Common myeloid progenitor, CD34-positive (primary cell): ENCODE measurements around the gene NOTCH3.

ENCODE experiments used
- CTCF ChIA-PET: fragments of 350-600 bp; sonication (Branson Sonifier 250); formaldehyde crosslinking; loops from one replicate; lab custom pipeline; 2021; ENCODE audit warnings: antibody characterized with exemption; lab: Charles Lee
- POLR2A ChIA-PET: fragments of 350-600 bp; sonication (Branson Sonifier 250); formaldehyde crosslinking; loops from one replicate; lab custom pipeline; 2021; ENCODE audit warnings: antibody characterized with exemption; lab: Charles Lee
- DNase-seq, 3 donors: peaks; one replicate each; pipeline versions ENCODE4 v3.0.0 to v3.0.0-alpha.2; 2013
- H3K27ac ChIP-seq, 2 experiments: 1 replicate in 1 of 2; 2 replicates in 1 of 2; pipeline ENCODE4 v1.7.0; 2013; ENCODE audit warnings: inconsistent platforms in 2 of 2, low read length in 2 of 2, mild to moderate bottlenecking in 2 of 2, low read depth in 1 of 2, moderate library complexity in 1 of 2; ENCODE audit not compliant: severe bottlenecking in 2 of 2, insufficient read depth in 1 of 2, poor library complexity in 1 of 2
- H3K27me3 ChIP-seq, 5 experiments: replicated peaks in 2 of 5; 1 replicate in 3 of 5; 2 replicates in 2 of 5; pipeline versions ENCODE4 v1.6.1 to v1.7.0; 2013; ENCODE audit warnings: low read length in 4 of 5, mild to moderate bottlenecking in 2 of 5, moderate library complexity in 2 of 5, inconsistent platforms in 1 of 5; ENCODE audit not compliant: insufficient read depth in 5 of 5, control insufficient read depth in 4 of 5
- H3K36me3 ChIP-seq, 4 experiments: 1 replicate in 2 of 4; 2 replicates in 2 of 4; pipeline versions ENCODE4 v1.6.1 to v1.7.0; 2013; ENCODE audit warnings: low read length in 3 of 4, control low read depth in 1 of 4, mild to moderate bottlenecking in 1 of 4; ENCODE audit not compliant: control insufficient read depth in 4 of 4, insufficient read depth in 4 of 4
- H3K4me1 ChIP-seq, 4 experiments: 1 replicate in 3 of 4; 2 replicates in 1 of 4; pipeline versions ENCODE4 v1.6.1 to v1.7.1; 2013; ENCODE audit warnings: low read length in 3 of 4, mild to moderate bottlenecking in 3 of 4, control low read depth in 1 of 4, inconsistent platforms in 1 of 4, moderate library complexity in 1 of 4; ENCODE audit not compliant: control insufficient read depth in 4 of 4, insufficient read depth in 4 of 4; ENCODE audit errors: control extremely low read depth in 1 of 4
- H3K4me3 ChIP-seq, 7 experiments: 1 replicate in 4 of 7; 2 replicates in 3 of 7; pipeline versions ENCODE4 v1.5.1 to v1.7.0; 2013; ENCODE audit warnings: mild to moderate bottlenecking in 7 of 7, low read length in 6 of 7, moderate library complexity in 6 of 7, inconsistent platforms in 2 of 7, low read depth in 2 of 7, control low read depth in 1 of 7; ENCODE audit not compliant: insufficient read depth in 4 of 7, control insufficient read depth in 1 of 7; ENCODE audit errors: extremely low read depth in 1 of 7
- H3K9me3 ChIP-seq, 5 experiments: 1 replicate in 4 of 5; 2 replicates in 1 of 5; pipeline versions ENCODE4 v1.6.1 to v1.7.1; 2013; ENCODE audit warnings: low read length in 4 of 5, mild to moderate bottlenecking in 2 of 5, inconsistent platforms in 1 of 5, low read depth in 1 of 5, moderate library complexity in 1 of 5; ENCODE audit not compliant: control insufficient read depth in 4 of 5, insufficient read depth in 2 of 5; ENCODE audit errors: control extremely low read depth in 1 of 5
- WGBS: methylation state at CpG from one replicate; pipeline ENCODE4 v1.1.5; 2013; ENCODE audit not compliant: insufficient coverage; 5-methylcytosine and 5-hydroxymethylcytosine counted together

The NOTCH3 gene

DNA sequence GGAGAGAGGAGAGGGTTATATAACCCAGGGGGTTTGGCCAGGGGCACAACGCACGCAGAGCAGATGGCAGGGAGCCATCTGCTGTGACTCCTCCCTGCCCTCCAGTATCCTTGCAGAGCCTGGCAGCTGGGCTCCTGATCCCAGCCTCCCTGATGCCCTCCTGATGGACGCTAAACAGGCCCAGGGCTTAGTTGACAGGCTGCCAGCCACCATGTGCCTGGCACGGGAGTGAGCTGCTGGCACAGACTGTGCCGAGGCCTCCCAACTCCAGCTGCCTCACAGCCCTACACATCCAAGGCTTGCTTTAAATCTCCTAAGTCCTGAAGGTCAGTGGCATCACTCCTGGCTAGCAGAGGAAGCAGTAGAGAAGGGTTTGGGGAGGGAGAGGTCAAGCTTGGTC lies 76.9 kb downstream of the NOTCH3 start:
- Histone ChIP-seq H3K9me3 (no peaks in the 10 kb centered on the region), H3K4me3 (peak overlapping the region in 5 of 7 experiments; percentile 30 to 93 (median 91)), H3K27me3 (no peaks in the 10 kb centered on the region), H3K36me3 (peaks cover 3 to 36% (median 26%) of the 10 kb centered on the region in 4 experiments), H3K4me1 (peaks cover 0 to 23% (median 18%) of the 10 kb centered on the region in 4 experiments), H3K27ac (peak overlapping the region in 1 of 2 experiments; percentile 88)
- WGBS, result 54% methylated on average over 4 of the region's 5 CpGs
- CTCF ChIA-PET, result interaction anchor here (0.6 to 1.5 kb wide), 4 partner anchors 9 to 135 kb away, joined by 3 to 5 read pairs (median 4); no protein-coding TSS in a partner anchor
- no peak for DNase-seq
- POLR2A ChIA-PET, result no interaction called here

DNA sequence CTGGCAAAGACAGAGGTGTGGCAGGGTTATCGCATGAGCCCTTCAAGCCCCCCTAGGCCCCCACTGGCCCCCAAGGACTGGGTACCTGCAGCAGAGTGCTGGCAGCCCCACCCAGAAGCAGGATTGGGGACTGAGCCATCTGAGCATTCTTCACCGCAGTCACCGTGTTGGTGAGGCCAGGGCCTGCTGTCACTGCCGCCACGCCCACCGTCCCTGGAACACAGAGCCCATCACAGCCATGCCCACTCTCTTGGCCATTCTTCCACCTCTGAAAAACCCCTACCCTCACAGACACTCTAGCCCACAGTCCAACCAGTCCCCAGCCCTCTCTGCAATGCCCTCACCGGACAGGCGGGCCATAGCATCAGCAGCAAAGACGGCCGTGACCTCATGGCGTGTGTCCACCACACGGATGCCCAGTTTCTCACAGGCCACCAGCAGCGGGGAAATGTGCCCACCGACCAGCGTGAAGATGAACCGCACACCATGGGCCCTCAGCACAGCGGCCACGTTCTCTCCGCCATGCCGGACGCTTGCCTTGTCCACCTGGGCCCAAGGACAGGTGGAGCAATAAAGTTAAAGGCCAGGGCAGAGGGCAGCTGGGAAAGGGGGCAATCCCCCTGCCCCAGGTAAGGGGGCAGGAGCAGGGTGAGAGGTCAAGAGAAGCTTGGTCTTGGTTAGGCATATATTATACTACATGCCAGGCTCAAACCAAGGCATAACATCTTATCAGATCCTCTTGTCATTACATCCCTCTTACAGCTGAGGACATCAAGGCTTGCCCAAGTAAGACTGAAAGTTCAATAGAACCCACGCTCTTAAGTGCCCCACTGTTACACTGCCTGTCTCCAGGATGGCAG lies 77.5 kb downstream of the NOTCH3 start:
- Histone ChIP-seq H3K4me3 (peak overlapping the region in 2 of 7 experiments; percentile 83 to 91), H3K27ac (no peak overlapping the region), H3K36me3 (peaks cover 3 to 42% (median 33%) of the 10 kb centered on the region in 4 experiments), H3K27me3 (no peaks in the 10 kb centered on the region), H3K9me3 (no peaks in the 10 kb centered on the region), H3K4me1 (peaks cover 0 to 23% (median 18%) of the 10 kb centered on the region in 4 experiments)
- DNase-seq, result no peak
- CTCF ChIA-PET, result interaction anchor here (1.2 kb wide), 1 partner anchor 10 kb away, joined by 3 read pairs; no protein-coding TSS in a partner anchor
- POLR2A ChIA-PET, result no interaction called here
- 97% methylated on average over 22 of the region's 22 CpGs for WGBS

DNA sequence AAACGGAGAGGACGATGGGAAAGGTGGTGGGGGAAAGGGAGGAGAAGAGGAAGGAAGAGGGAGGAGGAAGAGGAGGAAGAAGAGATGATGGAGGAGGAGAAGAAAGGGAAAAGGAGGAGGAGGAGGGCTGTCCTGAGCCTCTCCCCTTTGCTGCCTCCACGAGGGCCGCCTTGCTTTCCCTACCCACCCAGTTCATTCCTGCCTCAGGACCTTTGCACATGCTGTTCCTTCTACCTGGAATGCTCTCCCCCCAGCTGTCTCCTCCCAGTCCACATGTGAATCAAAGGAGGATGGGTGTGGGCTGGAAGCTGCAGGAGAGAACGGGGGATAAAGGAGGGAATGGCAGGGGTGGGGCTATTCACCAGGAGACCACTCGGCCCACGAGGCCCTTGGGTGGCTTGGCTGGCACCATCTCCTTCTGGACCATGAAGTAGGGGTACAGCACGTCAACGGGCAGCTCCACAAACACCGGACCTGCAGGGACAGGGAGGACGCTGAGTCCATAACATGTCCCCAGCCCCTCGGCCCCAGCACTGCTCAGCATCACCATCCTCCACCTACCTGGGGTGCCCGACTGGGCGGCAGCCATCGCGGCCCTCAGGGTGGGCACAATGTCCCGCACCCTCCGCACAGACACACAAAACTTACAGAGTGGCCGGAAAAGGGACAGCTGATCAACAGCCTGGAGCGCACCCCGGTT lies 78.3 kb downstream of the NOTCH3 start:
- H3K36me3 ChIP-seq, result peaks cover 6 to 50% (median 40%) of the 10 kb centered on the region in 4 experiments
- POLR2A ChIA-PET, result no interaction called here
- no peak for DNase-seq

DNA sequence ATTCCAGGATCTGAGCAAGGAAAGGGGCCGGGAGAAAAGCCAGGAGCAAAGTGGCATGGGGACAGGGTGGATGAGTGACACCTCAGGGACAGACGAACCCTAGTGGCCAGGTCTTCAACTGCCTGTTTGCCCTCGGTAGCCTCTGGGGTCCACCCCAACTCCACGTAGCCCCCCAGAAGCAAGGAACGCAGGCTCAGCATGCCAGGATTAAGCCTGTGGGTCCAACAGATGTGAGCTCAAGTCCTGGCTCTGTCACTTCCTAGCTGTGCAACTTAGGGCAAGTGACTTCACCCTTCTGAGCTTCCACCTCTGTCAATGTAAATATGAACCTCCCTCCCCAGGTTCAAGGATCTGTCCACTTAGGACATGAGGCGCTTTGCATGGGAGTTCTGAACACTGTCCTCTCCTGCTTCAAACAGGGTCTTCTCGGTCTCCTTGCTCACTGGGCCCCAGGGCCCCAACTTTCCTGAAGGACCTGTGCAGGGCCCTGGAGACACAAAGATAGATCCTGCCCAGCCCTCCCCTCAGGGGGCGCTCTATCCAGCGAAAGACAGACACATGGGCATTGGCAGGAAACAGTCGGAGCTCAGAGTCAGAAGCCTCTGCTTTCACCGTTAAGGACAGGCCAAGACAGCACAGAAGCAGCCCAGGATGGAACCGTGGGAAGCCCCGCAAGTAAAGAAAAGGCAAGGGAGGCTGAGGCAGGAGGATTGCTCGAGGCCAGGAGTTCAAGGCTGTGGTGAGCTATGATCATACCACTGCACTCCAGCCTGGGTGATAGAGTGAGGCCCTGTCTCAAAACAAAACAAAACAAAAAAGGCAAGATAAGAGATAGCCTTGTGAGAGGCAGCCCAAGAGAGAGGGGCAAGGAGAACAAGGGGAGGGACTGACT lies 80.4 kb downstream of the NOTCH3 start:
- over 99% methylated on average over 13 of the region's 14 CpGs for WGBS
- DNase-seq, result no peak
- Histone ChIP-seq H3K4me3 (no peak overlapping the region), H3K4me1 (peaks cover 0 to 39% (median 24%) of the 10 kb centered on the region in 4 experiments), H3K27me3 (no peaks in the 10 kb centered on the region), H3K36me3 (peaks cover 6 to 70% (median 53%) of the 10 kb centered on the region in 4 experiments), H3K9me3 (no peaks in the 10 kb centered on the region), H3K27ac (no peak overlapping the region)
- ChIA-PET CTCF (no interaction called here), POLR2A (no interaction called here)

More for the DNA sequence above, 78.3 kb downstream of the NOTCH3 start:
- no peak overlapping the region for H3K4me3 ChIP-seq
- no peaks in the 10 kb centered on the region for H3K27me3 ChIP-seq
- CTCF ChIA-PET, result no interaction called here
- 94% methylated on average over 17 of the region's 21 CpGs for WGBS
- peaks cover 0 to 24% (median 19%) of the 10 kb centered on the region in 4 experiments for H3K4me1 ChIP-seq
- no peaks in the 10 kb centered on the region for H3K9me3 ChIP-seq
- no peak overlapping the region for H3K27ac ChIP-seq

DNA sequence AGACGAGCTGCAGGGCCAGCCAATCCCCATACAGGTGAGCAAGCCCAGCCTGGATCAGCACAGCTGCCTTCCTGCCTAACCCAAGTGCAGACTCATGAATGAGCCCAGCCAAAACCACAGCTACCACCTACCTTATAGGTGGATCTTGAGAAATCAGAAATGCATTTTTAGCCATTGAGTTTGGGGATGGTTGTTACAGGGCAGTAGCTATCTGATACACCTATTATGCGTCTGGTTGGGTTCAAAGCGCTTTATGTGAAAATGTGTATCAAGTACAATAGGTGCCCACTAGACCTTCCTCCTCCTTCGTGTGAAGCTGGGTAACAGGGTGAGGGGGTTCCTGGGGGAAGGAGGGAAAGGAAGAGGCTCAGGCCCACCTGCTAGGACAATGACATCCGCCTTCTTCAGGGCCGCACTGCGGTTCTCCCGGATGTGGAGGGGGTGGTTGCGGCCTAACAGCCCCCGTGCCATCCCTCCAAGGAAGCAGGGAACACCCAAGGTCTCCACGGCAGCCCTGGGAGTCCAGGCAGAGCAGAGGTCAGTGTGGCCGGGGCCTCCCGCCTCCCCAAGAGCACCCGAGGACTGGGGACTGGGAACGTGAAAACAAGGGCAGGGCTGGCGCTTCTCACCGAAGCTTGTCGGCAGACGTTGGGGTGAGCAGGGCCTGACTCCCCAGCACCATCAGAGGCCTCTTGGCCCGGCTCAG lies 81.9 kb downstream of the NOTCH3 start:
- peaks cover 6 to 79% (median 61%) of the 10 kb centered on the region in 4 experiments for H3K36me3 ChIP-seq
- WGBS, result 100% methylated on average over 9 of the region's 20 CpGs
- no peaks in the 10 kb centered on the region for H3K9me3 ChIP-seq
- ChIA-PET CTCF (interaction anchor here (0.6 to 1.4 kb wide), 2 partner anchors 257 to 857 kb away, joined by 3 to 4 read pairs; no protein-coding TSS in a partner anchor), POLR2A (no interaction called here)
- no peak overlapping the region for H3K4me3 ChIP-seq
- H3K27ac ChIP-seq, result no peak overlapping the region
- no peaks in the 10 kb centered on the region for H3K27me3 ChIP-seq
- peaks cover 0 to 29% (median 15%) of the 10 kb centered on the region in 4 experiments for H3K4me1 ChIP-seq
- DNase-seq, result no peak

DNA sequence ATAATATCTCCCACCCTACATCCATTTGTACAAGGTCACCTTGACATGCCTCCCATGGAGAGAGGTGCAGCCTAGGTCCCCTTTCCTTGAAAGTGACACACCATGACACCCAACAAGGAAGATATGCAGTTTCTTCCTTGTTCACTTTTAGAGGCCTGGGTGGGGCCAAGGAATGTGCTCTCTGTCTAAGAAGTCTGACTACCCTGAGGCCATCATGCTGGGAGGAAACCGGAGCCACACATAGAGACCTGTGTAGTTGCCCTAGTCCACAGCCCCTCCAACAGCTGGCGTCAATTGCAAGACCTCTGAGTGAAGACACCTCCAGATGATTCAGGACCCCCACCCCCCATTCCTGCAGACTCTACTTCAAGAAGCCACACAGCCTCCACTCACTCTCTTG lies 82.5 kb downstream of the NOTCH3 start:
- 95% methylated on average over 2 of the region's 2 CpGs for WGBS
- no peak for DNase-seq
- no peak overlapping the region for H3K4me3 ChIP-seq
- ChIA-PET CTCF (interaction anchor here (0.6 to 1.4 kb wide), 2 partner anchors 258 to 856 kb away, joined by 3 to 4 read pairs; no protein-coding TSS in a partner anchor), POLR2A (no interaction called here)
- H3K4me1 ChIP-seq, result peaks cover 0 to 24% (median 10%) of the 10 kb centered on the region in 4 experiments
- no peaks in the 10 kb centered on the region for H3K27me3 ChIP-seq
- H3K9me3 ChIP-seq, result no peaks in the 10 kb centered on the region
- H3K27ac ChIP-seq, result no peak overlapping the region
- H3K36me3 ChIP-seq, result peaks cover 6 to 86% (median 59%) of the 10 kb centered on the region in 4 experiments
